Left lung (tissue), 10 donors: ENCODE results near the gene TMEM91. TPM values are rescaled to one million over a fixed set of nuclear protein-coding genes. Genes with fewer than 3 reads are reported as not detected.
"Not testable (repeated sequence)": the region's sequence is repeated elsewhere in the genome, so short reads cannot be mapped to it uniquely, and the experiment has no call there.

ENCODE experiments used
- ATAC-seq: fragments of 200-7000 bp; cut with Tn5 transposase; one replicate; pipeline ENCODE4 v1.9.1; 2020; ENCODE audit warnings: moderate library complexity
- DNase-seq, 4 donors: peaks; one replicate each; pipeline ENCODE4 v3.0.0-alpha.2; 2013 to 2020
- H3K27ac ChIP-seq, 2 donors: fragments of 200-600 bp; sonication (generic) in 1 of 2; one replicate each; pipeline versions ENCODE4 v1.5.0 to v1.8.0; 2020 to 2021
- H3K27me3 ChIP-seq, 2 donors: fragments of 200-600 bp; sonication (generic) in 1 of 2; one replicate each; pipeline versions ENCODE4 v1.5.0 to v1.8.0; 2020 to 2021
- H3K36me3 ChIP-seq, 2 donors: fragments of 200-600 bp; sonication (generic) in 1 of 2; one replicate each; pipeline versions ENCODE4 v1.5.0 to v1.8.0; 2020 to 2021
- H3K4me1 ChIP-seq, 2 donors: fragments of 200-600 bp; one replicate each; pipeline ENCODE4 v1.8.0; 2021
- H3K4me3 ChIP-seq, 2 donors: fragments of 200-600 bp; sonication (generic) in 1 of 2; one replicate each; pipeline versions ENCODE4 v1.5.0 to v1.8.0; 2020 to 2021; ENCODE audit warnings: mild to moderate bottlenecking in 1 of 2
- H3K9me3 ChIP-seq, 2 donors: fragments of 200-600 bp; sonication (generic) in 1 of 2; one replicate each; pipeline versions ENCODE4 v1.5.0 to v1.8.0; 2020 to 2021
- intact Hi-C, 2 donors: fragments of 100-400 bp; cut with DNase I; formaldehyde crosslinking; loops; one replicate each; pipeline versions ENCODE4 v1.11.2 to v1.14.2; 2022
- polyA plus RNA-seq, 6 donors: library from polyadenylated mRNA; unstranded; fragments of 120-200 nt; gene quantifications; one replicate each; pipeline ENCODE4 v1.2.1, GENCODE V29; 2013; ENCODE audit not compliant: insufficient read length in 6 of 6
- total RNA-seq, 2 donors: library from RNA; stranded (reverse); fragmentation: NEBNext Ultra II Directional; extraction: Animal tissue kit (Norgen Biotek cat#: 25700); gene quantifications; one replicate each; pipeline ENCODE4 v1.2.1, GENCODE V29; 2021
- TF ChIP-seq, protein P1 (sequence below), 2 donors: fragments of 200-600 bp; sonication (generic) in 1 of 2; IDR thresholded peaks; one replicate each; pipeline versions ENCODE4 v1.5.0 to v1.8.0; 2021; ENCODE audit warnings: antibody characterized with exemption in 2 of 2
- donor health status: DM: no; HTN: yes; CAD: no.
- donor health status: DM: no; HTN: no; CAD: no.

TMEM91 gene
- total and polyA plus RNA-seq, 8 donors: 10.1 to 22.0 (median 17.1) TPM

DNA sequence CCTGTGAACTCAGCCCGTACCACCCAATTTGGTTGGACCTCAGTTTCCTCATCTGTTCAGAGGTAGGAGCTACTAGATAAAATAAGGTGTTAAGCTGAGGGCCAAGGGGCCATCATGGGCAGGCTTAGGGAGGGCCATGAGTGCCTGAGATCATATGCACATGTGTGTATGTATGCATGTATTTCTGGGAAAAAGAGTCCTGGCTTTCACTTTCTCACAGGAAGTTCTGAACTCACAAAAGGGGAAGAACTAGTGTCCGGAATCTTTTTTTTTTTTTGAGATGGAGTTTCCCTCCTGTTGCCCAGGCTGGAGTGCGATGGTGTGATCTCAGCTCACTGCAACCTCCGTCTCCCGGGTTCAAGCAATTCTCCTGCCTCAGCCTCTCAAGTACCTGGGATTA is 41.5 kb upstream of the TMEM91 start:
- peaks cover 0 to 76% of the 10 kb centered on the region in 2 donors for H3K36me3 ChIP-seq
- H3K27ac ChIP-seq: peak overlapping the region in 1 of 2 donors; percentile 89
- no peaks in the 10 kb centered on the region for H3K9me3 ChIP-seq
- TF ChIP-seq, protein P1, sequence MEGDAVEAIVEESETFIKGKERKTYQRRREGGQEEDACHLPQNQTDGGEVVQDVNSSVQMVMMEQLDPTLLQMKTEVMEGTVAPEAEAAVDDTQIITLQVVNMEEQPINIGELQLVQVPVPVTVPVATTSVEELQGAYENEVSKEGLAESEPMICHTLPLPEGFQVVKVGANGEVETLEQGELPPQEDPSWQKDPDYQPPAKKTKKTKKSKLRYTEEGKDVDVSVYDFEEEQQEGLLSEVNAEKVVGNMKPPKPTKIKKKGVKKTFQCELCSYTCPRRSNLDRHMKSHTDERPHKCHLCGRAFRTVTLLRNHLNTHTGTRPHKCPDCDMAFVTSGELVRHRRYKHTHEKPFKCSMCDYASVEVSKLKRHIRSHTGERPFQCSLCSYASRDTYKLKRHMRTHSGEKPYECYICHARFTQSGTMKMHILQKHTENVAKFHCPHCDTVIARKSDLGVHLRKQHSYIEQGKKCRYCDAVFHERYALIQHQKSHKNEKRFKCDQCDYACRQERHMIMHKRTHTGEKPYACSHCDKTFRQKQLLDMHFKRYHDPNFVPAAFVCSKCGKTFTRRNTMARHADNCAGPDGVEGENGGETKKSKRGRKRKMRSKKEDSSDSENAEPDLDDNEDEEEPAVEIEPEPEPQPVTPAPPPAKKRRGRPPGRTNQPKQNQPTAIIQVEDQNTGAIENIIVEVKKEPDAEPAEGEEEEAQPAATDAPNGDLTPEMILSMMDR (IDR thresholded peaks at IDR 0.05): no peak
- ATAC-seq (peak; percentile 63), DNase-seq (no peak)
- peaks cover 0 to 59% of the 10 kb centered on the region in 2 donors for H3K4me1 ChIP-seq
- H3K27me3 ChIP-seq: no peaks in the 10 kb centered on the region
- H3K4me3 ChIP-seq: peak overlapping the region in 1 of 2 donors; percentile 8
- intact Hi-C loops: no loop called here

DNA sequence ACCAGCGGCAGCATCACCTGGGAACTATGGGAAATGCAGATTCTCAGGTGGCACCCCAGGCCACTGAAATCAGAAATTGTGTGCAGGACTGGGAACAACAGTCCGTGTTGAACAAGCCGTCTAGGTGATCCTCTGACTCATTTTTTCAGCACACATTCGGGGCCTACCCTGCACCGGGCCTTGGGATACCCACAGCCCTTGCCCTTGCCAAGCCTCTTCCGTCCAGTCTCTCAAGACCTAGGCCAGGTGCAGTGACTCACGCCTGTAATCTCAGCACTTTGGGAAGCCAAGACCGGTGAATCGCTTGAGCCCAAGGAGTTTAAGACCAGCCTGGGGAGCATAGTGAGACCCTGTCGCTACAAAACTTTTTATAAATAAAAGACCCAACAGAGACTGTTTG is 40.9 kb upstream of the TMEM91 start:
- DNase-seq (no peak), ATAC-seq (no peak)
- peaks cover 0 to 76% of the 10 kb centered on the region in 2 donors for H3K36me3 ChIP-seq
- H3K4me1 ChIP-seq: peaks cover 0 to 57% of the 10 kb centered on the region in 2 donors
- H3K9me3 ChIP-seq: no peaks in the 10 kb centered on the region
- H3K27ac ChIP-seq: peak overlapping the region in 1 of 2 donors; percentile 89
- intact Hi-C loops: no loop called here
- no peak overlapping the region for H3K4me3 ChIP-seq
- no peaks in the 10 kb centered on the region for H3K27me3 ChIP-seq
- TF ChIP-seq, protein P1 (IDR thresholded peaks at IDR 0.05): no peak

DNA sequence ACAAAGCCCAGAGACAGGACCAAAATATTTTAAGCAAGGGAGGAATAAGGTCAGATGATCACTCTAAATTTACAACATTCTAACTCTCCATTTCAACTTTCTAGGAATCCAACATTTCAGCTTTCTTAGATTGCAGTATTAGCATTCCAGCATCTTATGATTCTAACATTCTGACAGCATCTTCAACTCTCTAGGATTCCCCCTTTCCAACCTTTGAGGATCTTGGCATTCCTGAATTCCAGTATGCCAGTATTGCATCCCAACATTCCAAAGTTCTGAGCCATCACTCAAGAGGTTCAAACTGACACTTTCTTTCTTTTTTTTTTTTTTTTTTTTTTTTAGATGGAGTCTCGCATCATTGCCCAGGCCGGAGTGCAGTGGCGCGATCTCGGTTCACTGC is 36.4 kb upstream of the TMEM91 start:
- peaks cover 0 to 71% of the 10 kb centered on the region in 2 donors for H3K4me1 ChIP-seq
- no peak overlapping the region for H3K4me3 ChIP-seq
- intact Hi-C loops: no loop called here
- H3K27me3 ChIP-seq: no peaks in the 10 kb centered on the region
- no peaks in the 10 kb centered on the region for H3K9me3 ChIP-seq
- peaks cover 0 to 91% of the 10 kb centered on the region in 2 donors for H3K36me3 ChIP-seq
- ATAC-seq (no peak), DNase-seq (no peak)
- no peak overlapping the region for H3K27ac ChIP-seq
- TF ChIP-seq, protein P1 (IDR thresholded peaks at IDR 0.05): no peak

DNA sequence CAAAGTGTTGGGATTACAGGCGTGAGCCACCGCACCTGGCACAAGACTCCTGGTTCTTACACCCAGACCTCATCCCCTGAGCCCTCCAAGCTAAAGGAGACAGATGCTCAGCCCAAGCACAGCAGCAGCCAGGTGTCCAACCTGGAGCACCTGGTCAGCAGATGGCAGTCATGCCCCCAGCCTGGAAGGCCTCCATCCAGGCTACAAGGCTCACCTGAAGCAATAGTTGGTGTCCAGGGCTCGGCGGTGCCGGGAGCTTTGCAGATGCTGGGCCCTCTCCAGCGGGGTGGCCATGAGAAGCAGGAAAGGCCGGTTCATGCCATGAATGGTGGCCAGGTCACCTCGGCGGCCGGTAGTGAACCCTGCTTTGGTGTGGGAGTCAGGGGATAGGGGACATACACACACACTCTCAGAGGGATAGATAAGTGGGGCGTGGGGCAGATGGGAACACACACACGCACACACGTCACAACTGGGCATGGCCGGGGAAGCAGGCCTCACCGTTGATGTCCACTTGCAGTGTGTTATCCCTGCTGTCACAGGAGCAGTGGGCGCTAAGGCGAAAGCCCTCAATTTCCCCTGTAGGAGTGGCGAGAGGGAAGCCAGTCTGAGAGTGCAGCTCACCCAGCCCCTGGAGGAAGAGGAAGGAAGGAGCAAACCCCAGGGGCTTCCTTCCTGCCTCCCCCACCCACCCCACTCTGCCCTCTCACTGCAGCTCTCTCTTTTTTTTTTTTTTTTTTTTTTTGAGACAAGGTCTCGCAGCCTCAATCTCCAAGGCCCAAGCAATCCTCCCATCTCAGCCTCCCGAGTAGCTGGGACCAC is 34.5 kb upstream of the TMEM91 start:
- intact Hi-C loops: no loop called here
- ATAC-seq (peak; percentile 75), DNase-seq (no peak)
- Histone ChIP-seq H3K9me3 (no peaks in the 10 kb centered on the region), H3K27ac (peak overlapping the region in 1 of 2 donors; percentile 43), H3K36me3 (peaks cover 0 to 95% of the 10 kb centered on the region in 2 donors), H3K4me1 (peaks cover 0 to 56% of the 10 kb centered on the region in 2 donors), H3K27me3 (no peaks in the 10 kb centered on the region), H3K4me3 (peak overlapping the region in 1 of 2 donors; percentile 21)
- TF ChIP-seq, protein P1 (IDR thresholded peaks at IDR 0.05): no peak

- Histone ChIP-seq H3K27me3 (no peaks in the 10 kb centered on the region), H3K27ac (peak overlapping the region in 1 of 2 donors; percentile 23), H3K36me3 (peaks cover 0 to 87% of the 10 kb centered on the region in 2 donors), H3K9me3 (no peaks in the 10 kb centered on the region), H3K4me1 (peaks cover 0 to 60% of the 10 kb centered on the region in 2 donors), H3K4me3 (no peak overlapping the region)
- intact Hi-C loops: no loop called here
- DNase-seq: no peak
- ATAC-seq: no peak
- TF ChIP-seq, protein P1 (IDR thresholded peaks at IDR 0.05): no peak
Observed at GRCh38 chr19:41344162-41344561, 32.2 kb upstream of the TMEM91 start.

DNA sequence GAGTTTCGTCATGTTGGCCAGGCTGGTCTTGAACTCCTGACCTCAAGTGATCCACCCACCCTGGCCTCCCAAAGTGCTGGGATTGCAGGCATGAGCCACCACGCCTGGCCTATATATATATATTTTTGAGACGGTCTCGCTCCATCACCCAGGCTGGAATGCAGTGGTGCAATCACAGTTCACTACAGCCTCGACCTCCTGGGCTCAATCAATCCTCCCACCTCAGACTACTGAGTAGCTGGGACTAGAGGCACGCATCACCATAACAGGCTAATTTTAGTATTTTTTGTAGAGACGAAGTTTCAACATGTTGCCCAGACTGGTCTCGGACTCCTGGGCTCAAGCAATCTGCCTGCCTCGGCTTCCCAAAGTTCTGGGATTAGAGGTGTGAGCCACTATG is 29.4 kb upstream of the TMEM91 start:
- ATAC-seq, H3K27me3 ChIP-seq, intact Hi-C loops, H3K9me3 ChIP-seq, H3K4me3 ChIP-seq, DNase-seq, H3K27ac ChIP-seq: not testable (repeated sequence)
- peaks cover 5 to 59% of the 10 kb centered on the region in 2 donors for H3K4me1 ChIP-seq
- H3K36me3 ChIP-seq: peaks cover 0 to 60% of the 10 kb centered on the region in 2 donors
